Effector memory CD4-positive, alpha-beta T cell (primary cell): ENCODE results near the gene GALNT9.

Experiments
- DNase-seq, 3 donors: peaks; one replicate each; pipeline ENCODE4 v3.0.0-alpha.2; 2020
- H3K27ac ChIP-seq: 2 replicates; pipeline ENCODE4 v1.7.0; 2013; ENCODE audit warnings: mild to moderate bottlenecking, low read length, moderate library complexity; ENCODE audit not compliant: insufficient read depth, poor library complexity, severe bottlenecking
- H3K27me3 ChIP-seq: replicated peaks from 2 replicates; pipeline ENCODE4 v1.7.0; 2013; ENCODE audit warnings: mild to moderate bottlenecking, low read length; ENCODE audit not compliant: insufficient read depth, control insufficient read depth, poor library complexity, severe bottlenecking
- H3K36me3 ChIP-seq: 2 replicates; pipeline ENCODE4 v1.7.0; 2013; ENCODE audit warnings: mild to moderate bottlenecking, low read length, moderate library complexity; ENCODE audit not compliant: control insufficient read depth, insufficient read depth
- H3K4me1 ChIP-seq: 2 replicates; pipeline ENCODE4 v1.7.0; 2013; ENCODE audit warnings: low read length, mild to moderate bottlenecking; ENCODE audit not compliant: control insufficient read depth, insufficient read depth, poor library complexity, severe bottlenecking
- H3K4me3 ChIP-seq: 2 replicates; pipeline ENCODE4 v1.7.0; 2013; ENCODE audit warnings: low read length, low read depth, mild to moderate bottlenecking; ENCODE audit not compliant: insufficient read depth, poor library complexity, severe bottlenecking
- H3K9me3 ChIP-seq: 2 replicates; pipeline ENCODE4 v1.7.0; 2013; ENCODE audit warnings: mild to moderate bottlenecking, low read length, moderate library complexity; ENCODE audit not compliant: control insufficient read depth

Gene GALNT9

DNA sequence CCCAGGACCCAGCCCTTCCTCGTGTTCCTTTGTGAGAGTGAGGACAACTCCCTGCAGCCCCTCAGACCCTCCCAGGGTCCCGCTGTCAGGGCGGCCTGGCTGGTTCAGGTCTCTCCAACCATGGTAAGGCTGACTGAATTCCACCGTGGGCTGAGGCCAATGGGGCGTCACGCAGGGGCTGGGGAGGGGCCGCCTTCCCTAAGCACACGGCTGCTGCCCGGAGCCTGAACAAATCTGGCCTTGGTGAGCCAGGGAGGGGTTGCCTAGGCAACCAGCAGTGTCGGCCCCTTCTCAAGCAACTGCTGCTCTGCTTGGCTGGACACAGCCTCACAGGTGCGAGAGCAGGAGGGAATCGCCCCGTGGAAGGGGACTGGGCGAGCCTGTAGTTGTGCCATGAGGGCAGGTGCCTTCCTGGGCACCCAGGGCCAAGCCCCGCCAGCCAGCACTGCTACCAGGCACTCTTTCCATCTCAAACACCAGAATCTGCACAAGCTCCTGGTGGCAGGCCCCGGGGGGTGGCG lies 37.0 kb upstream of the GALNT9 start:
- H3K27ac ChIP-seq: no peak overlapping the region
- no peak for DNase-seq
- no peak overlapping the region for H3K4me3 ChIP-seq
- H3K9me3 ChIP-seq: no peaks in the 10 kb centered on the region
- H3K4me1 ChIP-seq: no peaks in the 10 kb centered on the region
- H3K36me3 ChIP-seq: no peaks in the 10 kb centered on the region
- H3K27me3 ChIP-seq: peaks cover 6% of the 10 kb centered on the region

DNA sequence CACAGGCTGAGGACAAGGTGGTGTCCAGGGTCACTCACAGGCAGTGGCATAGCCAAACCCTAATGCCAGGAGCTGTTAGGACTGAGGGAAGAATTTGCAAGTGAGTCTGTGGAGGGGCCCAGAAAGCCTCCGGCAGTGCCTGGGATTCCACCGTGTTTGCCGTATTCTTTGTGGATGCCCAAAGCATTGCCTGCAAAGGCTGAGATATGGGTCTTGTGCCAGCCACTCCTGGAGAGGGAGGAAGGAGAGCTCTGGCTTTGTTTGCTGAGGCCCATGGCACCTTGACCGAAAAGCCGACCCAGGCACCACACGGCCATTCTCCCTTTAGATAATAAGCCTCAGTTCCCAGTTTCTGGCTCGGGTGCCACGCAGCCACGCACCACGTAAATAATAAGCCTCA lies 35.8 kb upstream of the GALNT9 start:
- no peaks in the 10 kb centered on the region for H3K27me3 ChIP-seq
- no peaks in the 10 kb centered on the region for H3K36me3 ChIP-seq
- H3K4me1 ChIP-seq: no peaks in the 10 kb centered on the region
- H3K9me3 ChIP-seq: no peaks in the 10 kb centered on the region
- H3K4me3 ChIP-seq: no peak overlapping the region
- H3K27ac ChIP-seq: no peak overlapping the region
- DNase-seq: no peak

DNA sequence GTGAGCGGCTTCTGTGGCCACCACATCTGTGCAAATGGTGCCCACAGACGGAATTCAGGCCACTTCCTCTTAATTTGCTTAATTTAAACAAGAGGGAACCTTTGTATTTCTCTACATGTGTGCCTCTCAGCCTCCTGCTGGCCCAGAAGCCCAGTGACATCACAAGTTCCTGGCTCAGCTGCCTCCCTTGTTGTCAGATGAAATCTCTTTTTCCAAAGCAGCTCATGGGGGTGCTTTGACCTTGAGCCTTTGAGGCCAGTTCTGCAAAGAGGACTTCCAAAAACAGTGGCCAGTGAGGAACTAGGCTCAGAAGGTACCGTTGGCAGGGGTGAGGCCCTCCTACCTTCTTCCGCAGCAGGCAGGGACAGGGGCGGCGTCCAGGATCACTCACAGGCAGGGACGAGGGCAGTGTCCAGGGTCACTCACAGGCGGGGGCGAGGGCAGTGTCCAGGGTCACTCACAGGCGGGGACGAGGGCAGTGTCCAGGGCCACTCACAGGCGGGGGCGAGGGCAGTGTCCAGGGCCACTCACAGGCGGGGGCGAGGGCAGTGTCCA lies 35.0 kb upstream of the GALNT9 start:
- Histone ChIP-seq H3K9me3 (no peaks in the 10 kb centered on the region), H3K36me3 (no peaks in the 10 kb centered on the region), H3K27ac (no peak overlapping the region), H3K4me1 (no peaks in the 10 kb centered on the region), H3K4me3 (no peak overlapping the region), H3K27me3 (no peaks in the 10 kb centered on the region)
- no peak for DNase-seq

DNA sequence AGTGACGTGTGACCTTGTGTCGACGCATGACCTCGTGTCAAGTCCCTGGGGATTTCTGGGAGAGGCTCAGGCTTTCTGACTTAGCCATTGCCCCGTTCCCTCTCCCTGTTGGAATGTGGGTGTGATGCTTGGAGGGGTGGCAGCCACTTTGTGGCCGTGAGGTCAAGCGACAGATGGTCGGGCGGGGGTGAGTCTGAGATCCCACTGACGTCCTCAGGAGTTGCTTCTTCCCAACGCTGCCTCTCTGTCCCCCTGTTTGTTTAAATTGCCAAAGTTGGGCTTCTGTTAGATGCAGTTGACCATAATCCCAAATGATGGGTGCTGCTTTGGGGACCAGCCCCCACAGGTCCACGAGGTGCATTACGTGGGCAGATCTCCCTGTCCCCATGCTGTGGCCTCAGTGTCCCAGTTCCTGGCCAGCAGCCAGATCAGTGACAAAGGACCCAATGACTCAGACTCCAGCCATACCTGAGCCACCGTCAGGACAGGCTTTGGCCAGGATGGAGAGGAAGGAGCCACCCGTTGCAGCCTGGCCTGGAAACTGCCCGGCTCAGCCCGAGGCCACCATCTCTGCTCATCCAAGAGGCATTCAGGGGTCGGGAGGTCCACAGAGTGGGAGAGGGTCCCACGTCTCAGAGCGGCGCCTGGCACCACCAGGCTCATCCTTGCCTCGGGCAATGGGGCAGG lies 34.4 kb upstream of the GALNT9 start:
- H3K9me3 ChIP-seq: no peaks in the 10 kb centered on the region
- no peaks in the 10 kb centered on the region for H3K36me3 ChIP-seq
- H3K27me3 ChIP-seq: no peaks in the 10 kb centered on the region
- no peaks in the 10 kb centered on the region for H3K4me1 ChIP-seq
- DNase-seq: no peak
- H3K27ac ChIP-seq: no peak overlapping the region
- no peak overlapping the region for H3K4me3 ChIP-seq

DNA sequence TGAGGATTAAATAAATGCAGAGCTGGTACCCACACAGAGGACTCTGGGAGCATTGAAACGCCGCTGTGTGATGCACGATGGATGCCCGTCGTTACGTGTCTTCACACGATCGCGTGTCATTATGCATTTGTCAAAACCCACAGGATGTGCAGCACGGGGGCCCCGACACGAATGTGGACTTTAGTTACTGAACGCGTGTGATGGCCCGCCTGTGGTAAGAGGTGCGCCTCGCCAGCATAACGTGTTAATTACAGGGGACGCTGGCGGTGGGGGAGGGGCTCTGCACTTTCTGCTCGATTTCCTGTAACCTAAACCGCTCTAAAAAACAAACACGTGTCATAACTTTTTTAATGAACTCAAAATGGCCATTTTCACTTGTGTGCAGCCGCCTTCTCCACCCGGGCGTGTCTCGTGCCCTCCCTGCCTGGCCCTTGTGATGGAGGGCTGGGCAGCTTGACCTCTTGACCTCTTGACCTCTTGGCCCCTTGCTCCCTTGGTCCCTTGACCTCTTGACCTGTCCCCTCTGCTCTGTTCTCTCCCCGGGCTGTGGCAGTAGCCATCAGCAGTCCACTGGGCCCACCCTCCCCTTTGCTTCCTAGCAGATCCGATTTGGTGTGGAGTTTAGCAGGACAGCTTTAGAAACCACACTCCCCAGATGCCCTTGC lies 33.7 kb upstream of the GALNT9 start:
- H3K9me3 ChIP-seq: no peaks in the 10 kb centered on the region
- H3K27me3 ChIP-seq: no peaks in the 10 kb centered on the region
- H3K4me1 ChIP-seq: no peaks in the 10 kb centered on the region
- no peak for DNase-seq
- H3K4me3 ChIP-seq: no peak overlapping the region
- H3K36me3 ChIP-seq: no peaks in the 10 kb centered on the region
- H3K27ac ChIP-seq: no peak overlapping the region

DNA sequence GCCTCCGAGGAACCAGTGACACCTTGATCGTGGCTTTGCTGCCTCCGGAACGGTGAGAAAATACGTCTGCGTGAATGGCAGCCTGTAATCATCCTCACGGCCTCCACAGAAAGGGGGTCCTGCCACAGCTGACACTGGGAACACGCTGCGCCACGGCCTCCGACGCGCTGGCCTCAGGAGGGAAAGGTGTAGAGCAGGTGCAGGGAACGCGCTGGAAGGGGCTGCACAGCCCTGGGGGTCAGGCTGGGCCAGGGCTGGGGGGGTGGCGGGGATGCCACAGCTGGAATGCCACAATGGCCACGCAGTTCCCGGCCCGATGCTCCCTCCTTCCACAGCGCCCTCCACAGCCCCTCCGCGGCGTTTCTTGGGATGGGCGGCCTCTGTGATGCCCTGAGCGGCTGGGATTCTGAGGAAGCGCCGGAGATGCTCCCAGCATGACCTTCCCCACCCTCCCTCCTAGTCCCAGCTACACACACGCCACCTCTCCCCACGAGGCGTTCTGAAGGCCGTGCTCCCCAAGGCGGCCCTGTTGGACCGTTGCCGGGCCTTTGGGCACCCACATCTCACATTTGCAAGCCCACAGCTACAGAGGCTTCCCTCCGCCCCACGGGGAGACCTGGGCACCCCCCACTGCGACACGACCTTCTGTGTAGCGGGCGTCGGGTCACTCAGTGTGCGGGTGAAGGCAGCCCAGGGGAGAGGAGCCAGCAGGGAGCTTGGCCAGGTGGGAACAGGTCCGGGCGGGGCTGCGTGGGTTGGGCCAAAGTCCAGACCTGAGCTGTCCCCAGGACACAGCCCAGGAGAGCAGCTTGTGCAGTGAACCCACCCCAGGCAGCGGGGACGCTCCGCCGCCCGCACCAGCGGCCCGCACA lies 31.8 kb upstream of the GALNT9 start:
- DNase-seq: no peak
- H3K36me3 ChIP-seq: no peaks in the 10 kb centered on the region
- no peaks in the 10 kb centered on the region for H3K4me1 ChIP-seq
- no peaks in the 10 kb centered on the region for H3K27me3 ChIP-seq
- no peak overlapping the region for H3K27ac ChIP-seq
- no peaks in the 10 kb centered on the region for H3K9me3 ChIP-seq
- no peak overlapping the region for H3K4me3 ChIP-seq

DNA sequence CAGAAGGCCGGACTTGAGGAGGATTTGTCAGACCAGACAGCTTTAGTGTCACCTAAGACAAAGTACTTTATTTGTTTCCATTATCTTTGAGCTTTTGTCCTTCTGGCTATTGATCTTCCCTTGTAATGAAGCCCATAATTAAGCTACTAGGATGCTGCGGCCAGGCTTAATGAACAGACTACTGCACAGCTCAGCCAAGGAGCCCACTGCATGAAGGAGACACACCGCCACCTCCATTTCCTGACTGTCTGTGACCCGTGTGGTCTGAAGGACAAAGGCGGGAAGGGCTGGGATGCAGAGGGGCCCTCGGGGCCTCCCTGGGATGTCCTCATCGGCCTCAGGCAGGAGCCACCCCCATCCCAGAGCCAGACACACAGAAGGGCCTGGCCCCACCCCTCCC lies 31.0 kb upstream of the GALNT9 start:
- Histone ChIP-seq H3K4me3 (no peak overlapping the region), H3K27ac (no peak overlapping the region), H3K4me1 (no peaks in the 10 kb centered on the region), H3K27me3 (no peaks in the 10 kb centered on the region), H3K36me3 (no peaks in the 10 kb centered on the region), H3K9me3 (no peaks in the 10 kb centered on the region)
- DNase-seq: no peak

DNA sequence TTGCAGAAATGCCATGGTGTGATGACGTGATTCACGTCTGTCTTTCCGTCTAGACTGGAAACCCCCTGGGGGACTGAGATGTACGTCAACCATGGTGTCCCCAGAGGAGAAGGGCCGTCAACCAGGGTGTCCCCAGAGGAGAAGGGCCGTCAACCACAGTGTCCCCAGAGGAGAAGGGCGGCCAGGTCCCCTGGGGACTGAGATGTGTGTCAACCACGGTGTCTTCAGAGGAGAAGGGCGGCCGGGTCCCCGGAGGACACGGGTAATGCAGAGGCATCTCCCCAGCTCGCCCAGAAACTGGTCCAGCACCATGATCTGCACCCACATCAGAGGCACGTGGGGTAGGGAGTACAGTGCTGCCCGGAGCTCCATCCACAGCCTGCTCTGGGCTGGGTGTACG lies 30.6 kb upstream of the GALNT9 start:
- H3K9me3 ChIP-seq: no peaks in the 10 kb centered on the region

DNA sequence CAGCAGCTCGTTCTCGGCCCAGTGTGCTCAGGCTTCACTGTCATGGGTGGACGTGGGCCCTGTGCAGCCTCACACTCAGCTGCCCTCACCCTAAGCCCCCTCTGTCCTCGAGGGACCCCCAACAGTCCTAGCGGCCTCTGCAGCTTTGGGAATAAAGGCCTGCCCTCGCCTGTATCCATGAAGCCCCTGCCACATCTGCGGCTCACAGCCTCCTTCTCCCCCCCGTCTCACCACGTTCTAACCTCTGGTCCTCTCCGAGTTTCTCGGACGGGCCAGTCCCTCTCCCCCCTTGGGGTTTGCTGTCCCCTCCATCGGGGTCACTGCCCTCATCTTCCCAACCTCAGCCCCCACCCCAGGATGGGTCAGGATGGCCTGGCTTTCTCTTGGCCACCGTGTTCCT lies 30.2 kb upstream of the GALNT9 start:
- DNase-seq: no peak
- no peaks in the 10 kb centered on the region for H3K36me3 ChIP-seq
- no peak overlapping the region for H3K4me3 ChIP-seq
- no peak overlapping the region for H3K27ac ChIP-seq
- H3K27me3 ChIP-seq: no peaks in the 10 kb centered on the region
- no peaks in the 10 kb centered on the region for H3K9me3 ChIP-seq
- H3K4me1 ChIP-seq: no peaks in the 10 kb centered on the region

More for the DNA sequence above, 30.6 kb upstream of the GALNT9 start:
- Histone ChIP-seq H3K4me1 (no peaks in the 10 kb centered on the region), H3K36me3 (no peaks in the 10 kb centered on the region), H3K27ac (no peak overlapping the region), H3K4me3 (no peak overlapping the region), H3K27me3 (no peaks in the 10 kb centered on the region)
- DNase-seq: no peak
